Measurements from ENCODE around the gene PTCH1. TPM values are rescaled to one million over a fixed set of nuclear protein-coding genes. Genes with fewer than 3 reads are reported as not detected.

PTCH1 gene
- total RNA-seq, 1 donor from 2014 or later, result 16.2 TPM

GRCh38 chr9:95415158-95415557 is 101.6 kb downstream of the PTCH1 start:
- H3K27ac Mint-ChIP-seq (ENCODE audit: unreplicated experiment), result no peak overlapping the region
- no peak overlapping the region for H3K4me3 Mint-ChIP-seq (ENCODE audit: unreplicated experiment)
- peaks cover 5% of the 10 kb centered on the region for H3K9me3 Mint-ChIP-seq (ENCODE audit: unreplicated experiment)
- H3K27me3 Mint-ChIP-seq (ENCODE audit: unreplicated experiment), result no peaks in the 10 kb centered on the region
- no peaks in the 10 kb centered on the region for H3K36me3 Mint-ChIP-seq (ENCODE audit: unreplicated experiment)
- peaks cover 13% of the 10 kb centered on the region for H3K4me1 Mint-ChIP-seq (ENCODE audit: unreplicated experiment)
- TF ChIP-seq CTCF (IDR thresholded peaks at IDR 0.05), result no peak
- no peak for DNase-seq (ENCODE audit: extremely low spot score, unreplicated experiment)

DNA sequence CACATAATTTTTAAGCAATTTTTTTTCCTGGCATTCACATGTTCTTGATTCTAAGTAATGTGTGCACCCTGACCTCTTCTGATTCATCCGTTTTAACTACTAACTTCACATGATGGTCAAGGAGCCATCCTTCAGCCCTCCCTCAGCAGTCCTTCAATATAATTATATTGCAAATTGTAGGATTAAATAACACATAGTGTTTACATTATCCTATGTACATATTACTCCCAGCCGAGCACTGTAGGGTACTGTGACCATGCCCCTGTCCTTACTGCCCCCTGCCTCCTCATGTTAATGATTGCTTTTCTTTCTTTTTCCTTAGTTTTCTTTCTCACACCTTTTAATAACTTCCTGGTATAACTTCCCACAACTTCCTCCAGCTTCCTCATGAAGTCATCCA is 103.0 kb downstream of the PTCH1 start:
- no peak for TF ChIP-seq CTCF (IDR thresholded peaks at IDR 0.05)
- Mint-ChIP-seq H3K9me3 (ENCODE audit: unreplicated experiment) (peaks cover 5% of the 10 kb centered on the region), H3K4me3 (ENCODE audit: unreplicated experiment) (no peak overlapping the region), H3K27me3 (ENCODE audit: unreplicated experiment) (no peaks in the 10 kb centered on the region), H3K36me3 (ENCODE audit: unreplicated experiment) (no peaks in the 10 kb centered on the region), H3K27ac (ENCODE audit: unreplicated experiment) (no peak overlapping the region), H3K4me1 (ENCODE audit: unreplicated experiment) (peaks cover 18% of the 10 kb centered on the region)
- no peak for DNase-seq (ENCODE audit: extremely low spot score, unreplicated experiment)

DNA sequence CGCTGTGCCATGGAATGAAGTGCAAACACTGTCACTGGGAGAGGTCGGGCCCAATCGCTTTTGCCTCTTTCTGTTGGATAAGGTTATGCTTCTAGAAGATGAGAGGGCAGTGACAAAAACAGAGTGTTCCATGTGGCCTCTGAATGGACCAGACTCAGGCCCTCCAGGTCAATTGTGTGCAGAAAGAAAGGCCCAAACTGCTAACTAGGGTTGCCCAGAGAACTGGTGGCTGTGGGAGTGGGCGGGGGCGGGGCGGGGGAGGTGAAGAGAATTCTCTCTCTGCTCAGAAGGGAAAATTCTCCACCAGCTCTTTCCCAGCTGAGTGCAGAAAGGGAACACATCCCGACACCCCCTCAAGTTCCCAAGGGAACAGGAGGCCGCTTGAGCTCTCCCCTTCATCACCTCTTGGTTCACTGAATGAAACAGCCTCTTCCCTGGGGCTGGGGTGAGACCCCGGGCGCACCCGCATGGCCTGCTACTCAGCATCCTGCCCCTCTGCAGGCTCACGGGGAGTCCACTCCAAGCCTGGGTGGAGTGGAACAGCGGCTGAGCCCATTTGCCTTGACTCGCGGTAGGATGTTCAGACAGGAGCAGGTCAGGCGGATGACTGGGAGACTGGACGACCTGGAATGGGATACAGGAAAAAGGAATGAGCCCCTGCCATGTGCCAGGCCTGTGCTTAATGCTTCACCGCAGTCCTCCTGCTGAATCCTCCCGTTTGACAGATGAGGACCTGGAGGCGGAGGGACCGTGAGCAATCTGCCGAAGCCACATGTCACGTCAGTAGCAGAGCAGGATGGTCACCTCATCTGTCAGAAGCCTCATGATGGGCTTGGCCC is 105.5 kb downstream of the PTCH1 start:
- H3K36me3 Mint-ChIP-seq (ENCODE audit: unreplicated experiment), result no peaks in the 10 kb centered on the region
- peaks cover 18% of the 10 kb centered on the region for H3K4me1 Mint-ChIP-seq (ENCODE audit: unreplicated experiment)
- H3K9me3 Mint-ChIP-seq (ENCODE audit: unreplicated experiment), result no peaks in the 10 kb centered on the region
- no peak overlapping the region for H3K27ac Mint-ChIP-seq (ENCODE audit: unreplicated experiment)
- peaks cover 7% of the 10 kb centered on the region for H3K27me3 Mint-ChIP-seq (ENCODE audit: unreplicated experiment)
- H3K4me3 Mint-ChIP-seq (ENCODE audit: unreplicated experiment), result no peak overlapping the region
- TF ChIP-seq CTCF (IDR thresholded peaks at IDR 0.05), result no peak
- no peak for DNase-seq (ENCODE audit: extremely low spot score, unreplicated experiment)

- no peak for TF ChIP-seq CTCF (IDR thresholded peaks at IDR 0.05)
- H3K27ac Mint-ChIP-seq (ENCODE audit: unreplicated experiment), result peak overlapping the region; percentile 54
- no peak for DNase-seq (ENCODE audit: extremely low spot score, unreplicated experiment)
- peak overlapping the region; percentile 19 for H3K4me3 Mint-ChIP-seq (ENCODE audit: unreplicated experiment)
- H3K9me3 Mint-ChIP-seq (ENCODE audit: unreplicated experiment), result no peaks in the 10 kb centered on the region
- peaks cover 17% of the 10 kb centered on the region for H3K27me3 Mint-ChIP-seq (ENCODE audit: unreplicated experiment)
- H3K36me3 Mint-ChIP-seq (ENCODE audit: unreplicated experiment), result no peaks in the 10 kb centered on the region
- peaks cover 18% of the 10 kb centered on the region for H3K4me1 Mint-ChIP-seq (ENCODE audit: unreplicated experiment)
These were observed 106.9 kb downstream of the PTCH1 start for GRCh38 chr9:95409650-95410426.

DNA sequence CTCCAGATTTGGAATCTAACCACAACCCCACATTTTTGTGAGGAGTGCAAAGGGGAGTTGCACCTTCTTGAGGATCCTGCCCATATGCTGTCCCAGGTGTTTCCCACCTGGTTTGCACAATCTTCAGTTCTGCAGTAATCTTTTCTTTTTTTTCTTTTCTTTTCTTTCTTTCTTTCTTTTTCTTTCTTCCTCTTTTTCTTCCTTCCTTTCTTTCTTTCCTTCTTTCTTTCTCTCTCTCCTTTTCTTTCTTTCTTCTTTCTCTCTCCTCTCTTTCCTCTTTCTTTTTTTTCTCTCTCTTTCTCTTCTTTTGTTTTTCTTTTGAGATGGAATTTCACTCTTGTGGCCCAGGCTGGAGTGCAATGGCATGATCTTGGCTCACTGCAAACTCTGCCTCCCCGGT is 109.2 kb downstream of the PTCH1 start:
- Mint-ChIP-seq H3K4me3 (ENCODE audit: unreplicated experiment) (no peak overlapping the region), H3K27me3 (ENCODE audit: unreplicated experiment) (peaks cover 38% of the 10 kb centered on the region), H3K9me3 (ENCODE audit: unreplicated experiment) (peaks cover 13% of the 10 kb centered on the region), H3K27ac (ENCODE audit: unreplicated experiment) (no peak overlapping the region), H3K4me1 (ENCODE audit: unreplicated experiment) (peaks cover 13% of the 10 kb centered on the region), H3K36me3 (ENCODE audit: unreplicated experiment) (no peaks in the 10 kb centered on the region)
- DNase-seq (ENCODE audit: extremely low spot score, unreplicated experiment), result no peak
- TF ChIP-seq CTCF (IDR thresholded peaks at IDR 0.05), result no peak
